ENCODE results near the gene TBC1D2. TPM values are rescaled to one million over a fixed set of nuclear protein-coding genes. Genes with fewer than 3 reads are reported as not detected.

The TBC1D2 gene
- total RNA-seq, 4 donors from 2014 or later: 29.9 to 61.8 (median 41.0) TPM

DNA sequence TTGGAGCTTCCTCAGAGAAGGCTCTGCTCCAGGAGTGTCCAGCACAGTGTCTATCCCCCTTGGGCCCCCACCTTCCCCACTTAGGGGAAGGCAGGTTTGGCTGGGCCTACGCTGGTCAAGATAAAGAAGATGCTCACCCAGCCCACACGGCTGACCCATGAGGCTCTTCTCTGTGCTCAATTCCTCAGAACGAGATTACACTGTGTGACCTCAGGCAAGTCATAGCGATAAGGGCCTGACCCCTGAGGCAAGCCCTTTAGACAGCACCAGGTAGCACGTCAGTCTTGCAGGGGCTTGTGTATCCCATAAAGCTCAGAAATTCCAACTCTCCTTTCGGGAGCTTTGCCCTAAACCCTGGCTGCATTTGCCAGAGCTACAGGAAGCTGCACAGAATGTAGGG is 95.7 kb downstream of the TBC1D2 start:
- Histone ChIP-seq H3K36me3 (peaks cover 0 to 3% (median 0%) of the 10 kb centered on the region in 3 donors), H3K27me3 (no peaks in the 10 kb centered on the region), H3K27ac (no peak overlapping the region), H3K9me3 (no peaks in the 10 kb centered on the region), H3K4me3 (no peak overlapping the region), H3K4me1 (no peaks in the 10 kb centered on the region)
- no peak for TF ChIP-seq POLR2A (IDR thresholded peaks at IDR 0.05)
- TF ChIP-seq EP300 (IDR thresholded peaks at IDR 0.05): no peak
- TF ChIP-seq, protein P1, sequence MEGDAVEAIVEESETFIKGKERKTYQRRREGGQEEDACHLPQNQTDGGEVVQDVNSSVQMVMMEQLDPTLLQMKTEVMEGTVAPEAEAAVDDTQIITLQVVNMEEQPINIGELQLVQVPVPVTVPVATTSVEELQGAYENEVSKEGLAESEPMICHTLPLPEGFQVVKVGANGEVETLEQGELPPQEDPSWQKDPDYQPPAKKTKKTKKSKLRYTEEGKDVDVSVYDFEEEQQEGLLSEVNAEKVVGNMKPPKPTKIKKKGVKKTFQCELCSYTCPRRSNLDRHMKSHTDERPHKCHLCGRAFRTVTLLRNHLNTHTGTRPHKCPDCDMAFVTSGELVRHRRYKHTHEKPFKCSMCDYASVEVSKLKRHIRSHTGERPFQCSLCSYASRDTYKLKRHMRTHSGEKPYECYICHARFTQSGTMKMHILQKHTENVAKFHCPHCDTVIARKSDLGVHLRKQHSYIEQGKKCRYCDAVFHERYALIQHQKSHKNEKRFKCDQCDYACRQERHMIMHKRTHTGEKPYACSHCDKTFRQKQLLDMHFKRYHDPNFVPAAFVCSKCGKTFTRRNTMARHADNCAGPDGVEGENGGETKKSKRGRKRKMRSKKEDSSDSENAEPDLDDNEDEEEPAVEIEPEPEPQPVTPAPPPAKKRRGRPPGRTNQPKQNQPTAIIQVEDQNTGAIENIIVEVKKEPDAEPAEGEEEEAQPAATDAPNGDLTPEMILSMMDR (IDR thresholded peaks at IDR 0.05): no peak
- no peak for DNase-seq (ENCODE audit: low spot score in 2 of 2)
- 70 to 79% methylated on average over 6 of the region's 6 CpGs for WGBS, 2 donors

DNA sequence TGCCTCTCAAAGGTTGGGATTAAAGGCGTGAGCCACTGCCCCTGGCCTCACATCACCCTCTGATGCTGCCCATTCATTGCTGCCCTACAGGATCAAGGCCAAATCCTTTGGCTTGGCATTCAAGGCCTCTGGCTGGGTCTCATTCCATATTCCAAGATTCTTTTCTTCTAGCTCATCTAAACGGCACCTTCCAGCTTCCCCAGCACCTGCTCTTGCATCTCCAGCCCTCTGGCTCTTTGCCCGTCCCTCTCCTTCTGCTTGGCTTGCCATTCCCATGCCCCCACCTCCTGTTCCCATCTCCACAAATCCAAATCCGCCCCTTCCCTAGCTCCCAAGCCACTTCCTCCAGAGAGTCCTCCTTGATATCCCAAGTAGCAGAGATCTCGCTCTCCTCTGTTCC is 96.1 kb downstream of the TBC1D2 start:
- TF ChIP-seq POLR2A (IDR thresholded peaks at IDR 0.05): no peak
- TF ChIP-seq EP300 (IDR thresholded peaks at IDR 0.05): no peak
- TF ChIP-seq, protein P1 (IDR thresholded peaks at IDR 0.05): no peak
- no peaks in the 10 kb centered on the region for H3K4me1 ChIP-seq
- no peaks in the 10 kb centered on the region for H3K9me3 ChIP-seq
- no peak for DNase-seq (ENCODE audit: low spot score in 2 of 2)
- H3K36me3 ChIP-seq: peaks cover 0 to 3% (median 0%) of the 10 kb centered on the region in 3 donors
- H3K27ac ChIP-seq: no peak overlapping the region
- WGBS, 2 donors: 91 to 95% methylated on average over 5 of the region's 5 CpGs
- H3K27me3 ChIP-seq: no peaks in the 10 kb centered on the region
- H3K4me3 ChIP-seq: no peak overlapping the region

DNA sequence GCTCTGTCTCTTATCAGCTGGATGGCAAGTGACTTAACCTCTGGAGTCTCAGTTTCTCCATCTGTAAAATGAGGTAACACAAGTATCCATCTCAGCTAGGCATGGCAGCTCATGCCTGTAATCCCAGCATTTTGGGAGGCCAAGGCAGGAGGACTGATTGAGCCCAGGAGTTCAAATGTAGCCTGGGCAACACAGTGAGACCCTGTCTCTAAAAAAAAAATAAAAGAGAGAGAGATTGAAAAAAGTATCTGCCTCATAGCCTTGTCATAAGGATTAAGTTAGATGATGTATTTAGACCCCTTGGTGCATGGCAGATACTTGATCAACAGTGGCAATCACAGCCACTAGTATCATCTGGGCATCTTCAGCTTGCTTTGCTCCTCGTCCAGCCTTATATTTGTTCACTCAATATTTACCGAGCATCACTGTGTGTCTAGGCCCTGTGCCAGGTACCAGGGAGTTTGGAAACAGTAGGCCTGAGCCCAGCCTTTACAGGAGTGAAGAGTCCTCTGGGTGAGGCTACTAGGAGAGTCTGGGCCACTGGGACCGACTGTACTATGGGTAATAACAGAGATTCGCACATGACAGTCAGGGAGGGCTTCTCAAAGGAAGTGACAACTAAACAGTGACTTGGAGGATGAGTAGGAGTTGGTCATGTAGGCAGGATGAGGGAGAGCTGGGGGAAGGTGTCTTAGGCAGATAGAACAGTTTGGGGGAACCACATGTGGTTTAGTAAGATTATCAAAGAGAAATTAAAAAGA is 97.2 kb downstream of the TBC1D2 start:
- no peak overlapping the region for H3K4me3 ChIP-seq
- no peaks in the 10 kb centered on the region for H3K27me3 ChIP-seq
- WGBS, 2 donors: 63 to 72% methylated on average over 4 of the region's 4 CpGs
- H3K9me3 ChIP-seq: no peaks in the 10 kb centered on the region
- no peaks in the 10 kb centered on the region for H3K4me1 ChIP-seq
- TF ChIP-seq POLR2A (IDR thresholded peaks at IDR 0.05) (no peak), EP300 (IDR thresholded peaks at IDR 0.05) (no peak)
- TF ChIP-seq, protein P1 (IDR thresholded peaks at IDR 0.05): no peak
- peaks cover 0 to 3% (median 0%) of the 10 kb centered on the region in 3 donors for H3K36me3 ChIP-seq
- no peak overlapping the region for H3K27ac ChIP-seq
- no peak for DNase-seq (ENCODE audit: low spot score in 2 of 2)

DNA sequence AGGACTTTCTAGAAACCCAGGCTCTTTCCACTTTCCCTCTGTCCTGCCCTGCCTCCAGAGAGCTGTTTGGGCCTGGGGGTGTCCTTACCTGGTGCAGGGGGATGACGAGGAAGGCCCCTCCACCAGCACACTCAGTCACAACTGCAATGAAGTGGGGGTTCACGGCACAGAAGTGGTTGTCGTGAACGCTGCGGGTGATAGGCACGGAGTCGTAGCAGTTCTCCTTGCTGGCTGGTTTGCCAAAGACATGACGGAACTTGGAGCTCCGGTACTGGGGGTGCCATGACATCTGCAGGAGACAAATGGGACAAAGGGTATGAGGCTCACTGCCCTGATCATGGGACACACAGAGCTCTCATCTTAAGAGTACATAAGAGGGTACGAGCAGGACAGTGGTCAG is 98.1 kb downstream of the TBC1D2 start:
- Histone ChIP-seq H3K4me3 (no peak overlapping the region), H3K9me3 (peaks cover 0 to under 1% (median 0%) of the 10 kb centered on the region in 4 donors), H3K4me1 (no peaks in the 10 kb centered on the region), H3K27ac (no peak overlapping the region), H3K27me3 (no peaks in the 10 kb centered on the region), H3K36me3 (peaks cover 0 to 3% (median 0%) of the 10 kb centered on the region in 3 donors)
- 91 to 92% methylated on average over 10 of the region's 10 CpGs for WGBS, 2 donors
- TF ChIP-seq, protein P1 (IDR thresholded peaks at IDR 0.05): no peak
- TF ChIP-seq POLR2A (IDR thresholded peaks at IDR 0.05): no peak
- TF ChIP-seq EP300 (IDR thresholded peaks at IDR 0.05): no peak
- no peak for DNase-seq (ENCODE audit: low spot score in 2 of 2)

DNA sequence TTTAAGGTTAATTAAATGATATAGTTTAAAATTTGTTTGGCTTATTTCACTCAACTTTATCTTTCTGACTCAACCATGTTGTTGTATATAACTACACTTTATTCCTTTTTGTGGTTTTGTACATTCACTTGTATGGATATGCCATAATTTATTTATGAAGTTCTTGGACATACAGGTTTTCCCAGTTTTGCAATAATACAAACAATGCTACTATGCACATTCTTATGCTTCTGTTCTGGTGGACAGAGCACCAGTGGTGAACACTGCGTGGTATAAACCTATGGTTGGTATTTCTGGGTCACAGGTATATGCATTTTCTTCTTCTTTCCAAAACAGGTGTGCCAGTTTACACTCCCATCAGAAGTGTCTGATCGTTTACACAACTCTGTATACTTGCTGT is 100.8 kb downstream of the TBC1D2 start:
- TF ChIP-seq POLR2A (IDR thresholded peaks at IDR 0.05) (no peak), EP300 (IDR thresholded peaks at IDR 0.05) (no peak)
- TF ChIP-seq, protein P1 (IDR thresholded peaks at IDR 0.05): no peak
- no peaks in the 10 kb centered on the region for H3K4me1 ChIP-seq

More for the DNA sequence above, 100.8 kb downstream of the TBC1D2 start:
- no peaks in the 10 kb centered on the region for H3K27me3 ChIP-seq
- 89 to 94% methylated on average over 2 of the region's 2 CpGs for WGBS, 2 donors
- no peak for DNase-seq (ENCODE audit: low spot score in 2 of 2)
- no peak overlapping the region for H3K4me3 ChIP-seq
- no peak overlapping the region for H3K27ac ChIP-seq
- H3K36me3 ChIP-seq: peaks cover 0 to 3% (median 0%) of the 10 kb centered on the region in 3 donors
- H3K9me3 ChIP-seq: peaks cover 0 to 3% (median 0%) of the 10 kb centered on the region in 4 donors
